Erythroblast (primary cell): Measurements from ENCODE around the gene IARS1.
A peak's percentile ranks its signal among the peaks of the same experiment; 100 is the strongest.

Experiments
- DNase-seq, 2 experiments: peaks; one replicate each; lab custom pipeline; 2025; lab: John Stamatoyannopoulos, UW
- GATA1 ChIP-seq: IDR thresholded peaks from 2 replicates; pipeline ENCODE4 v1.6.1; 2011; ENCODE audit warnings: low read depth, mild to moderate bottlenecking, control low read depth, low read length, moderate library complexity
- POLR2A ChIP-seq: IDR thresholded peaks from 2 replicates; pipeline ENCODE4 v1.6.1; 2011; ENCODE audit warnings: mild to moderate bottlenecking, low read length

Gene IARS1

GRCh38 chr9:92313624-92314012 is 20.1 kb upstream of the IARS1 start:
- no peak for TF ChIP-seq GATA1
- no peak for TF ChIP-seq POLR2A
- DNase-seq = no peak

DNA sequence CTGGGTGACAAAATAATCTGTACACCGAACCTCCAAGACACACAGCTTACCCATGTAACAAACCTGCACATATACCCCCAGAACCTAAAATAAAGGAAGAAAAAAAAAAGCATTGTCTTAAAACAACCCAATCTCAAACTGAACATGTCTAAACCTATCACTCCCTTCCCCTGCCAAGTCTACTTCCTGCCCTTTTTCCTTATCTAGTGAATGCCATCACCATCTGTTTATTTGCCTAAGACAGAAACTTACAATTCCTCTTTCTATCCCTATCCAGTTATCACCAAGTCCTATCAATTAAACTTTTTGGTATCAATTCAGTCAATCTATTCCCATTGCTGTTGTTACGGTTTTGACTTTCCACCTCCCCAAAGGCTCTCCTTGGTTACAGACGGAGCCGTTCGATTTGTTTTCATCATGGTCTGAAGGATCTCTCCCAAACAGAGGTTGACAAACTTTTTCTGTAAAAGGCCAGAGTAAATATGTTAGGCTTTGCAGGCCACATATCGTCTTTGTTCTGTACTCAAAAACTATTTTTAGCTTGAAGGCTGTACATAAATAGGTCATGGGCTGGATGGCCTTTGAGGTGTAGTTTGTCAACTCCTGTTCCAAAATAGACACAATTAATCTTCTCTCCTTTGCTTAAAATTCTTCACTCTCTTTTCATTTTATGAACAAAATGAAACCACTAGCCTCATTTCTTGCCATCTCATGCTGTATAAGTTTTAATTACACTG is 19.6 kb upstream of the IARS1 start:
- peak; percentile 25 to 36 for DNase-seq
- TF ChIP-seq POLR2A (no peak), GATA1 (no peak)

DNA sequence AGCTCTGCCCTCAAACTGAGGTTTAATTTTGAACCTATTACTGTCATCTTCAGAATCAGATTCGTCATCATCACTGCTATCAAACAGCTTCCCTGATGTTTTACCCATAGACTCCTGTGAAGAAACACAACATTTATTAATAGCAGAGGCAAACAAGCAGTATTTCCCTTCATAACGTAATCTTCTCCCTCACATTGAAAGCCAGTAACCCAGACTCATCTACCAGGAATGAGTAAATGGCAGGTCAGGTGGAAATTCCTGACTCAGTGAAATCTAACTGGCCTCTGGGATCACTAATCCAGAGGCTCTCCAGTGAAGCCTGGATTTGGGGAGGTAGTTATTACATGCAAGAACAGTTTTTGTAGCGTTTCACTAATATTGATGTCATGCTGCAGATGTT is 17.1 kb upstream of the IARS1 start:
- no peak for DNase-seq
- TF ChIP-seq POLR2A = no peak
- no peak for TF ChIP-seq GATA1

- no peak for TF ChIP-seq POLR2A
- TF ChIP-seq GATA1 = no peak
- DNase-seq = no peak
These were observed 15.4 kb upstream of the IARS1 start for GRCh38 chr9:92308893-92309292.

GRCh38 chr9:92300936-92301335 is 7.4 kb upstream of the IARS1 start:
- DNase-seq = no peak
- TF ChIP-seq GATA1 (no peak), POLR2A (no peak)

DNA sequence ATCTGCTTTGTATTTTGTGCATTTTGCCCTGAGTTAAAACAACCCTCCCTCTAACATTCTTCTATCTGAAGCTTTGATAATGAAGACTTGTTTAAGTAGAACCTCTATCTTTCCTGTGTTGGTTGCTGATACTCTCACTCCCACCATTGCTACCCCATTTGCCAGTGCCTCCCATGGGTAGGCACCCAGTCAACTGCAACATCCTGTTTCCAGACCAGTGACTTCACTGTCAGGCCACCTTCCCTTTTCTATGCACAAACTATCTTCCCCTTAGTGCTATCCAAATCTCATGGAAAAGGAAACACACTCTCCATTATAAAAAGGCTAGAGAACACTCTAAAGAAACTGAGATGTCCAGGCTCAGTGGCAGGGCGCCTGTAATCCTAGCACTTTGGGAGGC is 5.6 kb upstream of the IARS1 start:
- no peak for TF ChIP-seq POLR2A
- TF ChIP-seq GATA1 = no peak
- no peak for DNase-seq

GRCh38 chr9:92298036-92298435 is 4.5 kb upstream of the IARS1 start:
- TF ChIP-seq GATA1 (no peak), POLR2A (no peak)
- no peak for DNase-seq

GRCh38 chr9:92297611-92298010 is 4.1 kb upstream of the IARS1 start:
- DNase-seq = no peak

DNA sequence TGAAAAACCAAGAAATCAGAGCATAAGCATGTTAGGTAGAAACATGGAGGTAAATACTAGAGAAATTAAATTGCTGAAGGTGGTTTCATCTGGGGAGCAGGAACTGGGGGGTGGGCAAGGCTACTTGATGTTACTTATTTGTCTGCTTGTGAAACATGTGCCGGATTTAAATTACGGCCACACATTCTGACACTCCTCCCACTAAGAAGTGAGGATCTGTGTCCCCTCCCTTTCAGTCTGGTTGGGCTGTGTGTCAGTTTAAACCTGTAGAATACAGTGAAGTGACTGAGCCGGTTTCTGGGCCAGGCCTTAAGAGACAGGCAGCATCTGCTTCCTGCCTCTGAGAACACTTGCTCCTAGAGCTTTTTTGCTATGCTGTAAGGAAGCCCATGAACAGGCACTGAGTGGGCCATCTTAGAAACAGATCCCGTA is 2.3 kb upstream of the IARS1 start:
- peak; percentile 67 to 76 for DNase-seq
- TF ChIP-seq POLR2A (no peak), GATA1 (no peak)

More at GRCh38 chr9:92297611-92298010, 4.1 kb upstream of the IARS1 start:
- no peak for TF ChIP-seq POLR2A
- TF ChIP-seq GATA1 = no peak

DNA sequence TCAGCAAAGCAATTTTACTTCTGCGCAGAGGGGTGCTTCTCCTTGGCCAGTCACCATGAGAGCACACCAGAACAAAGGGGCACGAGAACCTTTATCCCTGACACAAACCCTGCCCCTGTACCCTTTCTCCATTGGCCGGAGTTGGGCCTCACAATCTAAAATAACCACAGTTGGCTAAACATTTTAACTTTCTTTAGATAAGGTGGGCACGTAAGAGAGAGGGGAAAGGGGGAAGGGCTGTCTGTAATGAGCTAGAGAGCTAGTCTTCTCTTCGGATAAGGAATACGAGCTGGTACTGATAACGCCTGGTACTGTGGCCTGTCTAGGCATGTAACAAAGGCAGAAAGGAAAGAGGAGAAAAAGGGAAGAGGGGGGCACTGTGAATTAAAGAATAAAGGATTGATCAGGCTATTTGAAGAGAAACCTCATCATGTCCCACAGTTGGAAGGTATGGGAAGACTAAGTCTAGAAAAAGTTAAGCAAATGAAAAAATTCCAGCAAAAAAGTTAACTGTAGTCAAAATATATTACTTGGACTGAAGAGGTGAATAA is 1.8 kb upstream of the IARS1 start:
- peak; percentile 27 for TF ChIP-seq GATA1
- TF ChIP-seq POLR2A = peak; percentile 79
- DNase-seq = peak; percentile 77 to 94

GRCh38 chr9:92294297-92294676 is 790 bp upstream of the IARS1 start:
- peak; percentile 63 for DNase-seq
- TF ChIP-seq GATA1 (no peak), POLR2A (no peak)

GRCh38 chr9:92293075-92293354 is 482 bp downstream of the IARS1 start:
- TF ChIP-seq GATA1 (no peak), POLR2A (no peak)
- peak in 1 of 2 experiments; percentile 66 for DNase-seq

DNA sequence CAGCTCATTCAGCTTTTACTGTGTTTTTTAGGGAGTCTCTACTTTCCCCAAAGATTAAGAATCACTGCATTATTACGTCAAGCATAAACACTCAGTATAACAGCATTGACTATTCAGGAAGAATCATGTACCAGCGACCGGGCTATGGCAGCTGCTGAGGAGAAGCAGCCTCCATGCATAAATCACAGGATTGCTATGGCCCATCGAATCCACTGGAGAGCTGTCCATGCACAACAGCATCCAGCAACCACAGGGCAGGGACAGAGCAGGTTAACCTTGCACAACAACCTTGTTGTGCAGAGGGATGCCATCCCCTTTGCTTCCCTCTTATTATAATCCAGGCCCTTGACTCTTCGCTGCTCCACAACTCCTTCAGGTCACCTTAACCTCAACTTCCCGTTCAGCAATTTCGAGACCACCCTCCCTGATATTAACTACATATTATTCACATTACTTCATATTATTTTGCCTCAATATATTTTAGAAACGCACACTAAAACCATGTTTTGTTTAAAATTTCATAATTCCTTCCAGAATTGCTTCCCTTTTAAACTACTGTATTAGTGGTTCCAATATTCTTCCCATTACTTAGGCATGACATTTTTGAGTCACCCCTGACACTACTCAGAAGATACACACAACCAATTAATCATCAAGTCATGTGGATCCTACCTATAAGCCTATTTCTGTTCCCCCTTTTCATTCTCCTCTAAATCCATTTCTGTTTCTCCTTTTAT is 991 bp downstream of the IARS1 start:
- DNase-seq = peak; percentile 31 to 58
- TF ChIP-seq GATA1 (no peak), POLR2A (no peak)

- TF ChIP-seq POLR2A = no peak
- TF ChIP-seq GATA1 = no peak
- peak; percentile 33 to 62 for DNase-seq
These were observed 1.9 kb downstream of the IARS1 start for GRCh38 chr9:92291577-92291976.
